Measurements from ENCODE around the gene DAPP1.

Gene DAPP1

GRCh38 chr4:99832321-99832720, 15.7 kb downstream of the DAPP1 start:
- ATAC-seq = no peak
- TF ChIP-seq CSRNP3 (CRISPR knock-in tag; IDR thresholded peaks at IDR 0.05) (no peak), ARNTL (CRISPR knock-in tag; IDR thresholded peaks at IDR 0.05; ENCODE audit: borderline replicate concordance, low read depth) (no peak), CSDC2 (CRISPR knock-in tag; IDR thresholded peaks at IDR 0.05) (no peak), CREB5 (CRISPR knock-in tag; IDR thresholded peaks at IDR 0.05; ENCODE audit: low read depth) (no peak), POU6F1 (CRISPR knock-in tag; IDR thresholded peaks at IDR 0.05; ENCODE audit: borderline replicate concordance, low read depth) (no peak), PATZ1 (CRISPR knock-in tag; IDR thresholded peaks at IDR 0.05; ENCODE audit: borderline replicate concordance) (no peak), TOX (CRISPR knock-in tag; IDR thresholded peaks at IDR 0.05; ENCODE audit: borderline replicate concordance) (no peak), BACH2 (CRISPR knock-in tag; IDR thresholded peaks at IDR 0.05; ENCODE audit: borderline replicate concordance) (no peak), TSHZ2 (CRISPR knock-in tag; IDR thresholded peaks at IDR 0.05) (no peak), RARB (CRISPR knock-in tag; IDR thresholded peaks at IDR 0.05) (no peak), ZNF565 (CRISPR knock-in tag; conservative IDR thresholded peaks at IDR 0.05; ENCODE audit: low read depth) (no peak)

- TF ChIP-seq ZNF565 (CRISPR knock-in tag; conservative IDR thresholded peaks at IDR 0.05; ENCODE audit: low read depth) = no peak
- no peak for TF ChIP-seq SNAI2 (CRISPR knock-in tag; IDR thresholded peaks at IDR 0.05)
- TF ChIP-seq ZC3H10 (CRISPR knock-in tag; IDR thresholded peaks at IDR 0.05) = no peak
- TF ChIP-seq ZFP30 (CRISPR knock-in tag; IDR thresholded peaks at IDR 0.05) = no peak
- no peak for TF ChIP-seq OSR1 (CRISPR knock-in tag; IDR thresholded peaks at IDR 0.05)
- no peak for TF ChIP-seq CSDC2 (CRISPR knock-in tag; IDR thresholded peaks at IDR 0.05)
- no peak for TF ChIP-seq ISL1 (CRISPR knock-in tag; IDR thresholded peaks at IDR 0.05)
- no peak for TF ChIP-seq TCF4 (CRISPR knock-in tag; IDR thresholded peaks at IDR 0.05; ENCODE audit: borderline replicate concordance)
- no peak for TF ChIP-seq CREB5 (CRISPR knock-in tag; IDR thresholded peaks at IDR 0.05; ENCODE audit: low read depth)
- no peak for TF ChIP-seq TOX (CRISPR knock-in tag; IDR thresholded peaks at IDR 0.05; ENCODE audit: borderline replicate concordance)
- TF ChIP-seq ZNF8 (CRISPR knock-in tag; IDR thresholded peaks at IDR 0.05) = no peak
- no peak for TF ChIP-seq ZFP3 (CRISPR knock-in tag; IDR thresholded peaks at IDR 0.05)
- TF ChIP-seq ESRRG (CRISPR knock-in tag; IDR thresholded peaks at IDR 0.05) = no peak
- TF ChIP-seq POU6F1 (CRISPR knock-in tag; IDR thresholded peaks at IDR 0.05; ENCODE audit: borderline replicate concordance, low read depth) = no peak
- TF ChIP-seq RARB (CRISPR knock-in tag; IDR thresholded peaks at IDR 0.05) = no peak
- no peak for TF ChIP-seq ZNF70 (CRISPR knock-in tag; IDR thresholded peaks at IDR 0.05)
- TF ChIP-seq GLIS3 (CRISPR knock-in tag; IDR thresholded peaks at IDR 0.05) = no peak
- ATAC-seq = no peak
Observed at GRCh38 chr4:99832758-99833157, 16.1 kb downstream of the DAPP1 start.
